ENCODE measurements around the gene ZGRF1. TPM values are rescaled to one million over a fixed set of nuclear protein-coding genes. Genes with fewer than 3 reads are reported as not detected.

Gene ZGRF1
- total RNA-seq, 4 donors from 2014 or later: 0.55 to 2.9 (median 1.8) TPM

DNA sequence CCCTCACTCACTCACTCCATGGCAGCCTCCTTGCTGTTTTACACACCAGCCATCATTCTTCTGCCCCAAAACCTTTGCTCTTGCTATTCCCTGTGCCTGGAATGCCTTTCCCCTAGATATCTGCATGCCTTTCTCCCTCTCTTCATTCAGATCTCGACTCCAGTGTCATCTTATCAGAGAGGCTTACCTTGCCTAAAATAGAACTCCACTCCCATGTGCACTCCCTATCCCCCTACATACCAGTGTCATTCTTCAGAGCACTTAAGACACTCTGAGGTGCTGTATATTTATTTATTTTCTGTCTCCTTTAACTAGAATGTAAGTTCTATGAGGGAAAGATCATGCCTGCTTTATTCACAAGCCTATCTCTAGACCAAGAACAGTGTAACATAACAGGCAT is 45.1 kb downstream of the ZGRF1 start:
- DNase-seq (no peak), ATAC-seq (no peak)
- no peaks in the 10 kb centered on the region for H3K36me3 ChIP-seq
- no peaks in the 10 kb centered on the region for H3K4me1 ChIP-seq
- no peak overlapping the region for H3K27ac ChIP-seq
- TF ChIP-seq, protein P1, sequence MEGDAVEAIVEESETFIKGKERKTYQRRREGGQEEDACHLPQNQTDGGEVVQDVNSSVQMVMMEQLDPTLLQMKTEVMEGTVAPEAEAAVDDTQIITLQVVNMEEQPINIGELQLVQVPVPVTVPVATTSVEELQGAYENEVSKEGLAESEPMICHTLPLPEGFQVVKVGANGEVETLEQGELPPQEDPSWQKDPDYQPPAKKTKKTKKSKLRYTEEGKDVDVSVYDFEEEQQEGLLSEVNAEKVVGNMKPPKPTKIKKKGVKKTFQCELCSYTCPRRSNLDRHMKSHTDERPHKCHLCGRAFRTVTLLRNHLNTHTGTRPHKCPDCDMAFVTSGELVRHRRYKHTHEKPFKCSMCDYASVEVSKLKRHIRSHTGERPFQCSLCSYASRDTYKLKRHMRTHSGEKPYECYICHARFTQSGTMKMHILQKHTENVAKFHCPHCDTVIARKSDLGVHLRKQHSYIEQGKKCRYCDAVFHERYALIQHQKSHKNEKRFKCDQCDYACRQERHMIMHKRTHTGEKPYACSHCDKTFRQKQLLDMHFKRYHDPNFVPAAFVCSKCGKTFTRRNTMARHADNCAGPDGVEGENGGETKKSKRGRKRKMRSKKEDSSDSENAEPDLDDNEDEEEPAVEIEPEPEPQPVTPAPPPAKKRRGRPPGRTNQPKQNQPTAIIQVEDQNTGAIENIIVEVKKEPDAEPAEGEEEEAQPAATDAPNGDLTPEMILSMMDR (IDR thresholded peaks at IDR 0.05 in 4 of 5, conservative IDR thresholded peaks at IDR 0.05 in 1 of 5): no peak
- no peak for TF ChIP-seq POLR2A (IDR thresholded peaks at IDR 0.05)
- no peaks in the 10 kb centered on the region for H3K27me3 ChIP-seq
- no peak overlapping the region for H3K4me3 ChIP-seq
- intact Hi-C loops (cut with DNase I; ENCODE audit: low total_unique reads) (no loop called here), in situ Hi-C loops (cut with MboI; ENCODE audit: low sequenced_read_pairs in 4 of 4) (no loop called here)
- no peaks in the 10 kb centered on the region for H3K9me3 ChIP-seq

DNA sequence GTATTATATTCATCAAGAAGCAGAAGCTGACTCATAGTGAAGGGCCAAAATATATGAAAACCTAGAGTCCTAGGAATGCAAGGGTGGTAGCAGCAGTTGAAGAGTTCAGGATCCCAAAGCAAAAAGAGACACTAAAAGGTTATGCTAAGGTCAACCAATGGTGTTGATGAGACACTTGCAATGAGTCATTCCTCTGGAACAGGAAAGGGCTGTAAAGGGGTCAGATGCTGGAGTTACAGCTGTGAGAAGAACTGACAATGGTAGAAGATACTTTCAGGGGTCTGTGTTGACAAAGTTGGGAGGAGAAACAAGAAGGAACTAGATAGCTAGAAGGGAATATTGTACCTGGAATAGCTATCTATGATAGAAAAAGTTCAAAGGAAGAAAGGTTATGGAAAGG is 47.5 kb downstream of the ZGRF1 start:
- in situ Hi-C loops (cut with MboI; ENCODE audit: low sequenced_read_pairs in 4 of 4) (no loop called here), intact Hi-C loops (cut with DNase I; ENCODE audit: low total_unique reads) (no loop called here)
- no peaks in the 10 kb centered on the region for H3K27me3 ChIP-seq
- TF ChIP-seq, protein P1 (IDR thresholded peaks at IDR 0.05 in 4 of 5, conservative IDR thresholded peaks at IDR 0.05 in 1 of 5): no peak
- no peak for TF ChIP-seq POLR2A (IDR thresholded peaks at IDR 0.05)
- H3K4me3 ChIP-seq: no peak overlapping the region
- ATAC-seq (no peak), DNase-seq (no peak)
- no peak overlapping the region for H3K27ac ChIP-seq
- no peaks in the 10 kb centered on the region for H3K9me3 ChIP-seq
- H3K36me3 ChIP-seq: no peaks in the 10 kb centered on the region
- no peaks in the 10 kb centered on the region for H3K4me1 ChIP-seq

GRCh38 chr4:112585977-112586736 is 50.6 kb downstream of the ZGRF1 start:
- no peak overlapping the region for H3K4me3 ChIP-seq
- ATAC-seq (no peak), DNase-seq (no peak)
- peaks cover 0 to 3% of the 10 kb centered on the region in 2 donors for H3K36me3 ChIP-seq
- no peaks in the 10 kb centered on the region for H3K4me1 ChIP-seq
- TF ChIP-seq POLR2A (IDR thresholded peaks at IDR 0.05): no peak
- TF ChIP-seq, protein P1 (IDR thresholded peaks at IDR 0.05 in 4 of 5, conservative IDR thresholded peaks at IDR 0.05 in 1 of 5): no peak
- no peaks in the 10 kb centered on the region for H3K27me3 ChIP-seq
- H3K27ac ChIP-seq: no peak overlapping the region
- in situ Hi-C loops (cut with MboI; ENCODE audit: low sequenced_read_pairs in 4 of 4): no loop called here
- intact Hi-C loops (cut with DNase I; ENCODE audit: low total_unique reads): no loop called here
- no peaks in the 10 kb centered on the region for H3K9me3 ChIP-seq

DNA sequence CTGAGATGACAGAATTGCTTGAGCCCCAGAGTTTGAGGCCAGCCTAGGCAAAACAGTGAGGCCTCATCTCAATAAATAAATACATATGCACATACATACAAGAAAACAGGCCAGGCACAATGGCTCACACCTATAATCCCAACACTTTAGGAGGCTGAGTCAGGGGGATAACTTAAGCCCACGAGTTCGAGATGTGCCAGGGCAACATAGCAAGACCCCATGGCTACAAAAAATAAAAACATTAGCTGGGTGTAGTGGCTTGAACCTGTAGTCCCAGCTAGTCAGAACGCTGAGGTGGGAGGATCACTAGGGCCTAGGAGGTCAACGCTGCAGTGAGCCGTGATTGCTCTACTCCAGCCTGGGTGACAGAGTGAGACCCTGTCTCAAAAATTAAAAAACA is 69.2 kb downstream of the ZGRF1 start:
- no peak for TF ChIP-seq POLR2A (IDR thresholded peaks at IDR 0.05)
- TF ChIP-seq, protein P1 (IDR thresholded peaks at IDR 0.05 in 4 of 5, conservative IDR thresholded peaks at IDR 0.05 in 1 of 5): no peak
- H3K4me3 ChIP-seq: no peak overlapping the region
- intact Hi-C loops (cut with DNase I; ENCODE audit: low total_unique reads): no loop called here
- ATAC-seq (no peak), DNase-seq (no peak)
- H3K27ac ChIP-seq: no peak overlapping the region
- in situ Hi-C loops (cut with MboI; ENCODE audit: low sequenced_read_pairs in 4 of 4): no loop called here
- no peaks in the 10 kb centered on the region for H3K4me1 ChIP-seq
- no peaks in the 10 kb centered on the region for H3K36me3 ChIP-seq
- no peaks in the 10 kb centered on the region for H3K27me3 ChIP-seq
- no peaks in the 10 kb centered on the region for H3K9me3 ChIP-seq
